Stomach (tissue), 9 donors: ENCODE measurements around the gene CLSTN2. TPM values are rescaled to one million over a fixed set of nuclear protein-coding genes. Genes with fewer than 3 reads are reported as not detected.

Source experiments
- DNase-seq, 2 donors: peaks; one replicate each; pipeline versions ENCODE4 v3.0.0 to v3.0.0-alpha.2; 2013 to 2019
- H3K27ac ChIP-seq, 5 donors: fragments of 200-600 bp in 4 of 5; sonication (generic) in 4 of 5; one replicate each; pipeline ENCODE4 v1.5.1; 2013 to 2019; ENCODE audit warnings: mild to moderate bottlenecking in 1 of 5, moderate library complexity in 1 of 5
- H3K27me3 ChIP-seq, 3 donors: fragments of 200-600 bp; sonication (generic); one replicate each; pipeline ENCODE4 v1.5.1; 2017 to 2019; ENCODE audit warnings: mixed run types in 1 of 3
- H3K36me3 ChIP-seq, 4 donors: fragments of 200-600 bp; sonication (generic); 1 replicate in 3 of 4; 2 replicates in 1 of 4; pipeline ENCODE4 v1.5.1; 2016 to 2019
- H3K4me1 ChIP-seq, 4 donors: fragments of 200-600 bp; sonication (generic); one replicate each; pipeline ENCODE4 v1.5.1; 2016 to 2019
- H3K4me3 ChIP-seq, 4 donors: fragments of 200-600 bp; sonication (generic) in 3 of 4; one replicate each; pipeline ENCODE4 v1.5.1; 2016 to 2019; ENCODE audit warnings: mild to moderate bottlenecking in 1 of 4
- H3K9me3 ChIP-seq, 4 donors: fragments of 200-600 bp; sonication (generic); one replicate each; pipeline ENCODE4 v1.5.1; 2016 to 2019
- EP300 ChIP-seq: sonication (generic); formaldehyde crosslinking; IDR thresholded peaks from one replicate; pipeline ENCODE4 v1.6.1; 2017; ENCODE audit warnings: antibody characterized with exemption
- POLR2A ChIP-seq, 4 donors: fragments of 450-650 bp; IDR thresholded peaks; one replicate each; pipeline ENCODE4 v1.6.1; 2016; ENCODE audit warnings: antibody characterized with exemption in 4 of 4, control low read depth in 2 of 4, mild to moderate bottlenecking in 1 of 4, moderate library complexity in 1 of 4
- POLR2AphosphoS5 ChIP-seq, 3 donors: sonication (generic); formaldehyde crosslinking; IDR thresholded peaks; one replicate each; pipeline ENCODE4 v1.6.1; 2016; ENCODE audit warnings: antibody characterized with exemption in 3 of 3
- WGBS, 5 donors: extraction: QIAGEN DNeasy Blood & Tissue Kit in 3 of 5; methylation state at CpG; one replicate each; pipeline versions ENCODE4 v1.1.5 to v1.1.7; 2013 to 2018; 5-methylcytosine and 5-hydroxymethylcytosine counted together
- intact Hi-C: fragments of 100-400 bp; cut with DNase I; formaldehyde crosslinking; loops from one replicate; pipeline ENCODE4 v1.15.1; 2023; ENCODE audit warnings: low total_unique reads
- polyA plus RNA-seq, 3 donors: library from polyadenylated mRNA; stranded (reverse); fragments of 200-250 nt; gene quantifications; one replicate each; pipeline ENCODE4 v1.2.3, GENCODE V29; 2013
- total RNA-seq, 5 donors: library from RNA; depleted of rRNA; stranded (reverse); fragments of >200 nt; gene quantifications; one replicate each; pipeline versions ENCODE4 v1.1.0 to v1.2.3, GENCODE V29; 2014 to 2016
- TF ChIP-seq, protein P1 (sequence below), 7 experiments: fragments of 450-650 bp in 4 of 7; fragments of 200-600 bp in 3 of 7; sonication (generic) in 3 of 7; IDR thresholded peaks; one replicate each; pipeline ENCODE4 v1.5.1; 2016 to 2019; ENCODE audit warnings: antibody characterized with exemption in 7 of 7, control low read depth in 2 of 7, mild to moderate bottlenecking in 1 of 7
- donor health status: healthy with polysubstance abuse.
- donor health status: Bipolar disorder and iron deficiency.
- donor health status: healthy.

The CLSTN2 gene
- total and polyA plus RNA-seq, 8 donors: 0.10 to 5.4 (median 1.7) TPM

DNA sequence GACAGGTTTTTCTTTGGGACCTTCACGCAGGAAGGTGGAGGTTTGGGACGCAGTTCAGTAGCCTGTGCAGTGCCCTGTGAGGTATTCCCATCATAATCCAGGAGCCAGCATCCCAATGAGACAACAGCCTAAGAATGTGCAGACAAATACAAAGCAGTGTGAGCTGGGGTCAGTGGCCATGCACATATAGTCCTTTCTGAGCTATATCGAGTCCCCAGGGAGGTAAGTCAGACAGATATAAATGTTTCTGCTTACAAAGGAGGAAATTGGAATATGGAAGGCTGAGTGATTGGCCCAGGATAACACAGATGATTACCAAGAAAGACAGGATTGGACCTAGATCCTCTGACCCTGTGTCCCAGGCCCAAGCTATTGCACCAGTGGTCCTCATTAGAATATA is 526.3 kb downstream of the CLSTN2 start:
- intact Hi-C loops: no loop called here
- Histone ChIP-seq H3K9me3 (no peaks in the 10 kb centered on the region), H3K27ac (no peak overlapping the region), H3K27me3 (no peaks in the 10 kb centered on the region), H3K36me3 (no peaks in the 10 kb centered on the region), H3K4me1 (no peaks in the 10 kb centered on the region), H3K4me3 (no peak overlapping the region)
- TF ChIP-seq POLR2AphosphoS5 (IDR thresholded peaks at IDR 0.05) (no peak), EP300 (no peak), POLR2A (IDR thresholded peaks at IDR 0.05) (no peak)
- TF ChIP-seq, protein P1, sequence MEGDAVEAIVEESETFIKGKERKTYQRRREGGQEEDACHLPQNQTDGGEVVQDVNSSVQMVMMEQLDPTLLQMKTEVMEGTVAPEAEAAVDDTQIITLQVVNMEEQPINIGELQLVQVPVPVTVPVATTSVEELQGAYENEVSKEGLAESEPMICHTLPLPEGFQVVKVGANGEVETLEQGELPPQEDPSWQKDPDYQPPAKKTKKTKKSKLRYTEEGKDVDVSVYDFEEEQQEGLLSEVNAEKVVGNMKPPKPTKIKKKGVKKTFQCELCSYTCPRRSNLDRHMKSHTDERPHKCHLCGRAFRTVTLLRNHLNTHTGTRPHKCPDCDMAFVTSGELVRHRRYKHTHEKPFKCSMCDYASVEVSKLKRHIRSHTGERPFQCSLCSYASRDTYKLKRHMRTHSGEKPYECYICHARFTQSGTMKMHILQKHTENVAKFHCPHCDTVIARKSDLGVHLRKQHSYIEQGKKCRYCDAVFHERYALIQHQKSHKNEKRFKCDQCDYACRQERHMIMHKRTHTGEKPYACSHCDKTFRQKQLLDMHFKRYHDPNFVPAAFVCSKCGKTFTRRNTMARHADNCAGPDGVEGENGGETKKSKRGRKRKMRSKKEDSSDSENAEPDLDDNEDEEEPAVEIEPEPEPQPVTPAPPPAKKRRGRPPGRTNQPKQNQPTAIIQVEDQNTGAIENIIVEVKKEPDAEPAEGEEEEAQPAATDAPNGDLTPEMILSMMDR (IDR thresholded peaks at IDR 0.05): no peak
- 83 to 92% (median 89%) methylated on average over 3 of the region's 3 CpGs for WGBS, 5 donors
- no peak for DNase-seq

DNA sequence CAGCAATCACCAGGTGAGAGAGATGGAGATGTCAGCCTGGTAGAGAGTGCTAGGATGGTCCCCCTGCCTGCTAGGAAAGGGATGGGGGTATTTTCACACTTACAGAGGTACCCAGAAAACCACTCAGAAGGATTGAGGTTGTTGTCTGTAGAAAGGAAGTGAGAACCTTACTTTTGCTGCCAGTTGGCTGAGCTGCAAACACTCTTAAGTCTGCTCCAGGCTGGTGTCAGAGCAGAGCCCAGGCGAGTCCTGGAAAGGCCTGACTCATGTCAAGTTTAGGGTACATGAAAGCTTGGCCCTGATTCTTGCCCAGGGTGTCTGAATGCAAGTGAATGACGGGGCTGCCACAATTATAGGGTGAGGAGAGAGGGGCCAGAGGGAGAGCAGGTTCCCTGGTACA is 528.4 kb downstream of the CLSTN2 start:
- Histone ChIP-seq H3K27me3 (no peaks in the 10 kb centered on the region), H3K4me3 (no peak overlapping the region), H3K27ac (no peak overlapping the region), H3K4me1 (no peaks in the 10 kb centered on the region), H3K9me3 (no peaks in the 10 kb centered on the region), H3K36me3 (no peaks in the 10 kb centered on the region)
- intact Hi-C loops: no loop called here
- WGBS, 5 donors: 54 to 73% (median 65%) methylated on average over 2 of the region's 2 CpGs
- no peak for TF ChIP-seq POLR2A (IDR thresholded peaks at IDR 0.05)
- no peak for TF ChIP-seq EP300
- TF ChIP-seq, protein P1 (IDR thresholded peaks at IDR 0.05): no peak
- no peak for TF ChIP-seq POLR2AphosphoS5 (IDR thresholded peaks at IDR 0.05)
- no peak for DNase-seq

DNA sequence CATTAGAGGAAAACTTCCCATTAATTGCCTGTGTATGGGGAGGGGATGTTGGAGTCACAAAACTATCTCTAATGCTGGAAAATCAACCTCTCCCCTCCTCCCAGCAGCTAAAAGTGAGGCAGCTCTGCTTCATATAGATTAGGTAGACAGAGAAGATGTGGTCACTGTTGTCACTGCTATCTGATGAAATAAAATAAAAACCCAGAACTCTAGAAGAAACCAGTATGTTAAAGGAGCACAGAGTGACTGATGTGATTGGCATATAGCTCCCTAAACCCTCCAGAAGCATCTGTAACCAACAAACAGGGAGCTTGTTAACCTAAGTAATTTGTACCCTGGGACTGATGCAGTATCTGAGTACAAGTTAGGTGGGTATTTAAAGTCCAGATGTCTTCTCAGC is 531.0 kb downstream of the CLSTN2 start:
- no peaks in the 10 kb centered on the region for H3K36me3 ChIP-seq
- no peak overlapping the region for H3K27ac ChIP-seq
- H3K9me3 ChIP-seq: no peaks in the 10 kb centered on the region
- DNase-seq: no peak
- intact Hi-C loops: no loop called here
- no peak overlapping the region for H3K4me3 ChIP-seq
- TF ChIP-seq, protein P1 (IDR thresholded peaks at IDR 0.05): no peak
- TF ChIP-seq POLR2AphosphoS5 (IDR thresholded peaks at IDR 0.05): no peak
- no peak for TF ChIP-seq POLR2A (IDR thresholded peaks at IDR 0.05)
- TF ChIP-seq EP300: no peak
- H3K27me3 ChIP-seq: no peaks in the 10 kb centered on the region
- no peaks in the 10 kb centered on the region for H3K4me1 ChIP-seq

DNA sequence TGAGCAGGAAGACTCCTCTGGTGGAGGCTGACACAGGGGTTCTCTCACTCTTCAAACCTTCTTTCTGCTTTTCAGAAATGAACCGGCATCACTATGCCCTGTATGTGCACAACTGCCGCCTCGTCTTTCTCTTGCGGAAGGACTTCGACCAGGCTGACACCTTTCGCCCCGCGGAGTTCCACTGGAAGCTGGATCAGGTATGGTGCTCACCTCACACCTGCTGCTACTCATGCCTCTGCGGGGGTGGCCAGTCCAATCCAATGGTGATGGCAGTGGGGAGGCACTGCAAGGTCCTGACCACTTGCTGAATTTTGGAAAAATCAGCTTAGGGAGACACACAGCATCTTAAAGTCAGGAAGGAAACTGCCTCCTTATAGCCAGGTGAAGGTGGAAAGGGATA is 531.5 kb downstream of the CLSTN2 start:
- Histone ChIP-seq H3K36me3 (no peaks in the 10 kb centered on the region), H3K27me3 (no peaks in the 10 kb centered on the region), H3K9me3 (no peaks in the 10 kb centered on the region), H3K4me3 (no peak overlapping the region), H3K4me1 (no peaks in the 10 kb centered on the region), H3K27ac (no peak overlapping the region)
- intact Hi-C loops: no loop called here
- DNase-seq: no peak
- WGBS, 5 donors: 92 to 96% (median 94%) methylated on average over 9 of the region's 9 CpGs
- TF ChIP-seq EP300 (no peak), POLR2AphosphoS5 (IDR thresholded peaks at IDR 0.05) (no peak), POLR2A (IDR thresholded peaks at IDR 0.05) (no peak)
- TF ChIP-seq, protein P1 (IDR thresholded peaks at IDR 0.05): no peak
